IMR-90 (cell line): Measurements from ENCODE around the gene CST7. TPM values are rescaled to one million over a fixed set of nuclear protein-coding genes. Genes with fewer than 3 reads are reported as not detected.

Source experiments
- ATAC-seq: fragments of 200-7000 bp; cut with Tn5 transposase; 2 replicates; pipeline ENCODE4 v1.9.1; 2020; ENCODE audit warnings: low read depth, mild to moderate bottlenecking, moderate library complexity
- BruUV-seq: library from RNA; stranded (reverse); fragments of 400-500 nt; replicated peaks from 2 replicates; lab custom pipeline; 2021; lab: Mats Ljungman, UMichigan
- CTCF ChIA-PET: fragments of 300-600 bp; formaldehyde crosslinking; extraction: SDS; loops from one replicate; lab custom pipeline; 2021; ENCODE audit warnings: antibody characterized with exemption; lab: Yijun Ruan, JAX
- POLR2A ChIA-PET: fragments of 300-600 bp; sonication (Branson Sonifier 250); formaldehyde crosslinking; loops from one replicate; lab custom pipeline; 2022; ENCODE audit warnings: antibody characterized with exemption; ENCODE audit not compliant: unreplicated experiment; lab: Charles Lee
- DNase-seq: peaks from one replicate; pipeline ENCODE4 v3.0.0; 2013
- H2AFZ ChIP-seq: replicated peaks from 2 replicates; pipeline ENCODE3; 2013; ENCODE audit warnings: low read length, mild to moderate bottlenecking; ENCODE audit not compliant: poor library complexity
- H2AK5ac ChIP-seq: 2 replicates; pipeline ENCODE4 v1.6.1; 2013; ENCODE audit warnings: low read depth, low read length, inconsistent platforms
- H2AK9ac ChIP-seq: replicated peaks from 2 replicates; pipeline ENCODE3; 2013; ENCODE audit warnings: mild to moderate bottlenecking, low read depth, low read length, moderate library complexity; ENCODE audit not compliant: poor library complexity
- H2BK120ac ChIP-seq: 2 replicates; pipeline ENCODE4 v1.6.1; 2013; ENCODE audit warnings: low read depth, low read length, inconsistent platforms
- H2BK15ac ChIP-seq: 3 replicates; pipeline ENCODE4 v1.6.1; 2013; ENCODE audit warnings: low read depth, low read length, inconsistent platforms
- H2BK20ac ChIP-seq: 2 replicates; pipeline ENCODE4 v1.6.1; 2013; ENCODE audit warnings: low read depth, mild to moderate bottlenecking, inconsistent platforms, low read length, moderate library complexity
- H2BK5ac ChIP-seq: 2 replicates; pipeline ENCODE4 v1.6.1; 2013; ENCODE audit warnings: mild to moderate bottlenecking, low read depth, low read length, inconsistent platforms; ENCODE audit not compliant: poor library complexity, severe bottlenecking
- H3K14ac ChIP-seq: replicated peaks from 2 replicates; pipeline ENCODE4 v1.6.1; 2013; ENCODE audit warnings: low read depth, low read length, inconsistent platforms
- H3K18ac ChIP-seq: 2 replicates; pipeline ENCODE4 v1.6.1; 2013; ENCODE audit warnings: low read depth, low read length, control low read depth
- H3K23ac ChIP-seq: 2 replicates; pipeline ENCODE4 v1.6.1; 2013; ENCODE audit warnings: low read depth, low read length, inconsistent platforms
- H3K27ac ChIP-seq: 2 replicates; pipeline ENCODE4 v1.5.1; 2013; ENCODE audit warnings: mild to moderate bottlenecking, control low read depth, low read length; ENCODE audit not compliant: insufficient read depth
- H3K27me3 ChIP-seq: 2 replicates; pipeline ENCODE4 v1.6.1; 2013; ENCODE audit warnings: low read length; ENCODE audit not compliant: control insufficient read depth, insufficient read depth
- H3K36me3 ChIP-seq: 2 replicates; pipeline ENCODE4 v1.6.1; 2013; ENCODE audit warnings: low read length, mixed read lengths; ENCODE audit not compliant: control insufficient read depth, insufficient read depth
- H3K4ac ChIP-seq: 2 replicates; pipeline ENCODE4 v1.6.1; 2013; ENCODE audit warnings: low read depth, low read length, inconsistent platforms
- H3K4me1 ChIP-seq: 2 replicates; pipeline ENCODE4 v1.6.1; 2013; ENCODE audit warnings: low read length, mixed read lengths; ENCODE audit not compliant: control insufficient read depth, insufficient read depth
- H3K4me2 ChIP-seq: 2 replicates; pipeline ENCODE4 v1.6.1; 2013; ENCODE audit warnings: low read depth, mild to moderate bottlenecking, control low read depth, low read length, moderate library complexity
- H3K4me3 ChIP-seq: 2 replicates; pipeline ENCODE4 v1.5.1; 2013; ENCODE audit warnings: low read depth, mild to moderate bottlenecking, control low read depth, low read length, moderate library complexity; ENCODE audit not compliant: insufficient read depth
- H3K56ac ChIP-seq: 2 replicates; pipeline ENCODE4 v1.6.1; 2013; ENCODE audit warnings: low read length, inconsistent platforms; ENCODE audit not compliant: insufficient read depth; ENCODE audit errors: extremely low read depth
- H3K79me1 ChIP-seq, 2 experiments: 2 replicates each; pipeline ENCODE4 v1.6.1; 2013; ENCODE audit warnings: low read length in 2 of 2, inconsistent platforms in 1 of 2, low read depth in 1 of 2
- H3K9ac ChIP-seq: 2 replicates; pipeline ENCODE4 v1.6.1; 2013; ENCODE audit warnings: low read depth, low read length, control low read depth
- H3K9me1 ChIP-seq: 2 replicates; pipeline ENCODE4 v1.6.1; 2013; ENCODE audit warnings: low read length, inconsistent platforms; ENCODE audit not compliant: insufficient read depth
- H3K9me3 ChIP-seq: 2 replicates; pipeline ENCODE4 v1.6.1; 2013; ENCODE audit warnings: low read length; ENCODE audit not compliant: control insufficient read depth, insufficient read depth
- H4K20me1 ChIP-seq: 2 replicates; pipeline ENCODE4 v1.6.1; 2013; ENCODE audit warnings: low read length, inconsistent platforms; ENCODE audit not compliant: insufficient read depth
- H4K5ac ChIP-seq: 2 replicates; pipeline ENCODE4 v1.6.1; 2013; ENCODE audit warnings: mild to moderate bottlenecking, low read depth, low read length, control low read depth
- H4K8ac ChIP-seq, 2 experiments: 2 replicates each; pipeline ENCODE4 v1.6.1; 2013; ENCODE audit warnings: low read depth in 2 of 2, low read length in 2 of 2, control low read depth in 1 of 2, inconsistent platforms in 1 of 2
- H4K91ac ChIP-seq: 2 replicates; pipeline ENCODE4 v1.6.1; 2013; ENCODE audit warnings: low read depth, low read length, inconsistent platforms; ENCODE audit not compliant: insufficient read depth
- BHLHE40 ChIP-seq: fragments of 150-350 bp; IDR thresholded peaks from 2 replicates; pipeline ENCODE4 v1.6.1; 2016; ENCODE audit warnings: mild to moderate bottlenecking, low read depth, low read length
- CHD1 ChIP-seq: IDR thresholded peaks from 2 replicates; pipeline ENCODE4 v1.6.1; 2012; ENCODE audit warnings: low read depth, low read length, improper control_type of control experiment
- MAFK ChIP-seq: IDR thresholded peaks from 2 replicates; pipeline ENCODE4 v1.6.1; 2012; ENCODE audit warnings: low read depth, low read length, improper control_type of control experiment
- MAZ ChIP-seq: IDR thresholded peaks from 2 replicates; pipeline ENCODE4 v1.6.1; 2012; ENCODE audit warnings: low read depth, mild to moderate bottlenecking, low read length, improper control_type of control experiment, moderate library complexity, borderline replicate concordance
- NFE2L2 ChIP-seq: fragments of 150-350 bp; IDR thresholded peaks from 2 replicates; pipeline ENCODE4 v1.6.1; 2016; ENCODE audit warnings: low read depth, mild to moderate bottlenecking, low read length
- POLR2A ChIP-seq: IDR thresholded peaks from 2 replicates; pipeline ENCODE4 v1.6.1; 2012; ENCODE audit warnings: mild to moderate bottlenecking, low read depth, low read length
- RCOR1 ChIP-seq: IDR thresholded peaks from 2 replicates; pipeline ENCODE4 v1.6.1; 2012; ENCODE audit warnings: mild to moderate bottlenecking, low read length, improper control_type of control experiment; ENCODE audit not compliant: insufficient replicate concordance
- USF2 ChIP-seq: fragments of 150-350 bp; IDR thresholded peaks from 2 replicates; pipeline ENCODE4 v1.6.1; 2017; ENCODE audit warnings: mild to moderate bottlenecking, antibody characterized with exemption, low read length, low read depth
- WGBS, 2 experiments: methylation state at CpG; one replicate each; pipeline versions ENCODE4 v1.1.5 to v1.1.7; 2013; ENCODE audit warnings: missing lambda C conversion rate in 2 of 2; ENCODE audit not compliant: insufficient read length in 1 of 2; ENCODE audit errors: extremely low coverage in 2 of 2; 5-methylcytosine and 5-hydroxymethylcytosine counted together
- dilution Hi-C: fragments of 300-500 bp; cut with HindIII; formaldehyde crosslinking; loops from one replicate; pipeline ENCODE4 v1.14.3; 2018; ENCODE audit warnings: low sequenced_read_pairs; ENCODE audit not compliant: unreplicated experiment
- in situ Hi-C: fragments of 300-500 bp; cut with MboI; formaldehyde crosslinking; loops from 3 replicates; pipeline ENCODE4 v1.14.3; 2019; ENCODE audit warnings: low sequenced_read_pairs, inconsistent platforms, mixed read lengths
- intact Hi-C: fragments of 100-400 bp; cut with micrococcal nuclease; formaldehyde crosslinking; loops from 2 replicates; pipeline ENCODE4 v1.10.0; 2022
- polyA plus RNA-seq, 3 experiments: library from polyadenylated mRNA; depleted of rRNA; stranded (reverse); fragments of >200 nt; gene quantifications; 2 replicates each; pipeline ENCODE4 v1.2.3, GENCODE V29; 2012; ENCODE audit warnings: low replicate concordance in 1 of 3
- total RNA-seq: library from RNA; depleted of rRNA; stranded (reverse); fragments of >200 nt; gene quantifications from 2 replicates; pipeline ENCODE4 v1.2.3, GENCODE V29; 2012

The CST7 gene
- total and polyA plus RNA-seq, 2 of the 4 experiments (the other 2 are of a cell fraction) = not detected

GRCh38 chr20:24998631-24999445, 49.8 kb downstream of the CST7 start:
- Histone ChIP-seq H3K4me2 (no peak overlapping the region), H4K8ac (no peak overlapping the region), H2AK9ac (peak overlapping the region; percentile 57), H4K5ac (no peak overlapping the region), H2BK20ac (no peak overlapping the region), H3K4me1 (peaks cover 2% of the 10 kb centered on the region; the same call in 1 of the 2 replicates), H3K79me1 (no peaks in the 10 kb centered on the region), H3K56ac (no peak overlapping the region), H3K27ac (no peak overlapping the region), H3K9ac (no peak overlapping the region), H2AFZ (no peak overlapping the region), H3K36me3 (no peaks in the 10 kb centered on the region), H3K14ac (no peak overlapping the region), H3K4me3 (no peak overlapping the region), H3K18ac (no peak overlapping the region), H3K27me3 (peaks cover 32% of the 10 kb centered on the region), H2BK5ac (no peak overlapping the region), H2AK5ac (no peak overlapping the region), H2BK15ac (no peak overlapping the region), H3K9me1 (no peaks in the 10 kb centered on the region), H4K20me1 (no peaks in the 10 kb centered on the region), H3K4ac (no peak overlapping the region), H3K9me3 (no peaks in the 10 kb centered on the region), H2BK120ac (no peak overlapping the region), H4K91ac (no peak overlapping the region), H3K23ac (0 out of 2 replicates have a peak overlapping the region, but pooled peaks have one; percentile 25)
- in situ Hi-C loops (loop anchor here (5.0 to 25.0 kb wide), 5 partner anchors 63 to 863 kb away; partner anchors contain the start of genes NINL and ZNF337), intact Hi-C loops (no loop called here), dilution Hi-C loops (no loop called here)
- ATAC-seq (no peak), DNase-seq (peak; percentile 4)
- POLR2A ChIA-PET = no interaction called here
- CTCF ChIA-PET = interaction anchor here (1.1 kb wide), 1 partner anchor 66 kb away, joined by 3 read pairs; no protein-coding TSS in a partner anchor
- BruUV-seq = no TSS peak
- no peak for TF ChIP-seq MAZ
- no peak for TF ChIP-seq POLR2A
- no peak for TF ChIP-seq NFE2L2
- no peak for TF ChIP-seq RCOR1
- TF ChIP-seq CHD1 = no peak
- TF ChIP-seq MAFK = no peak
- TF ChIP-seq BHLHE40 = no peak
- no peak for TF ChIP-seq USF2
- 81% methylated on average over 4 of the region's 12 CpGs; no CpG with 5 or more reads in 1 of the 2 experiments for WGBS, 2 experiments
